ENCODE measurements around the gene GARNL3.

GARNL3 gene

GRCh38 chr9:127241354-127241753, 23.2 kb upstream of the GARNL3 start:
- DNase-seq, result no peak

GRCh38 chr9:127244609-127245601, 19.7 kb upstream of the GARNL3 start:
- peak; percentile 90 for DNase-seq

- no peak for DNase-seq
These were observed 18.9 kb upstream of the GARNL3 start for GRCh38 chr9:127245637-127246164.

GRCh38 chr9:127248241-127248640, 16.3 kb upstream of the GARNL3 start:
- no peak for DNase-seq

DNA sequence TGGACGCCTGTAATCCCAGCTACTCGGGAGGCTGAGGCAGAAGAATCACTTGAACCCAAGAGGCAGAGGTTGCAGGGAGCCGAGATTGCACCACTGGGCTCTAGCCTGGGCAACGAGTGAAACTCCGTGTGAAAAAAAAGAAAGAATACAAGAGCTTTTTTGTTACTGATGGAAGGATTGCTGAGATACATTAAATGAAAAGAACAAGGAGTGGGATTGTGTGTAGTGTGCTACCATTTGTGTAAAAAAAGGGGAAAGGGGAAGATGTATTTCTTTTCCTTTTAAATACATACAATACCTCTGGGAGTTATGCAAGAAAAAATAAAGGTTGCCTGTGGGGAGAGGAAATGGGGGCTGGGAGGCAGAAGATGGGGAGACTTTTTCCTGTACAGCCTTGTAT, 14.7 kb upstream of the GARNL3 start:
- no peak for DNase-seq

DNA sequence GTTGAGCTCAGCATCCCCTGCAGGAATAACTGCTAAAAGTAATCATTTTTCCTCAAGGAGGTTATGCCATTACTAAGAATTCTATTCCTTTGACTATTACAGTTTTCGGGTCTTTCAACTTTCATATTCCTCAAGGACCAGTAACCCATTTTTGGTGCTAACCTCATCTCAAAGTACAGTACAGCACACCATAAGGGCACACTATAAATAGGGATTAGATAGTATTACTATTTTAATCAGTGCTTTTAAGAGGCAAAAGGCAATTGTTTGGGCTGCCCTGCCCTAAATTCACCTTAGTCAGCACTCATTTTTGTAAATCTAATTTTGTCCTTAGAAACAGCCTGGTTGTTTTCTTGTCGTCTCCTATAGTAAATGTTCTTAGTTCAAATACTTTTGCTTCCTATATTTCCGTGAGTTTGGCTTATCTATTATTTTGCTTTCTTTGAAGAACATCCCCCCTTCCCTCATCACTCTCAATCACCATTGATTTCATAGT, 13.6 kb upstream of the GARNL3 start:
- no peak for DNase-seq

DNA sequence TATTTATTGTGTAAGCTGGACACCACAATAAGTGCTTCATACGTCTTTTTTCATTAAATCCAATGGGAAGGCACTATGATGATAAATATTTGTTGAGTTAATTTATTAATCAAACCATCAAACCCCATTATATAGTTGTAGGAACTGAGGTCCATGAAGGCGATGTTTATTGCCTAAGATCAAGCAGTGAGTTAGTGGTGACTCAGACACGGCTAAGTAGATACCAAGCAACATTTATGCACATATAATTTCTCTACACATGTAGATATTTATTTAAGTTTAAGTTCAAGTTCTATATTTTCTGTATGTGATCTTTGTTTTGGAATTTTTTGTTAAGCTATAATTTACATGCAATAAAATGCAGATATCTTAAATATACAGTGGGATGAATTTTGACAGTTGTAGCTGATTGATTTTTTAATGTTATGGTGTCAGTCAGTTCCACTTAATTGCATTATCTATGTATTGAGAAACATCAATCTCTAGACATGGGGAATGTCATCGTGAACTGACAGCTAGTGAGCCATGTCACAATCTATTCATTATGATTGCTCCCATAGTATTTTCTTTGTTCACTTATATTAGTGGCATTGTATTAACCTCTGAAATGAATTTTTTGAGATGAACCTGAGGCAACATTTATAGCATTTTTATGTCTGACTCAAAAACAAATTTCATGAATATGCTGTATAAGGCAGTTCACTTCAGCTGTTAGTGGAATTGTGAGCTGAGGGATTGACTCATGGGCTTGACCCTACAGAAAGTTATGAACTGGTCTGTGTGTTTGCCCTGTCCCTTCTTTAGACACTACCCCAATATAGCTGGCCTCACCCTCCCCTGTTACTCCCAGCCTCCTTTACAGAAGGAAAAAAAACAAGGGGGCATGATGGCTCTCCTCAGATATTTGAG, 11.9 kb upstream of the GARNL3 start:
- DNase-seq, result no peak

DNA sequence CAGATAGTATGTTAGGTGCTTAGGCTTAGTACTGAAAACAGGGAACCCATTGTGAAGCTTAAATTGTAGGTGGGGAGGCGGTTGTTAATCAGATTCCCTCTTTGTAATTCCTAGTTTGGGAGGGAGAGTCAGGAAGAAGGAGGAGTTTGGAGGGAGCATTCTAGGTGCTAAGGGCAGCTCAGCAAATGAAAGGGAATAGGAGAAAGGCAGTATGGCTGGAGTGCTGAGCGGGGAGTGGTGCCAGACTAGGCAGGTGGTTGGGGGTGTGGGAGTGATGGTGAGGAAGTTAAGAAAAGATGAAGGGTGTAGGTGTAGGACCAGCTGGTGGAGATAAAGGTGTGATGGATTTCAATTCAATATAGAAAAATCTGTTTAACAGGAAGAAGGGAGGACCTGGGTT, 11.1 kb upstream of the GARNL3 start:
- no peak for DNase-seq

- DNase-seq, result no peak
These were observed 8.9 kb upstream of the GARNL3 start for GRCh38 chr9:127255692-127256091.

DNA sequence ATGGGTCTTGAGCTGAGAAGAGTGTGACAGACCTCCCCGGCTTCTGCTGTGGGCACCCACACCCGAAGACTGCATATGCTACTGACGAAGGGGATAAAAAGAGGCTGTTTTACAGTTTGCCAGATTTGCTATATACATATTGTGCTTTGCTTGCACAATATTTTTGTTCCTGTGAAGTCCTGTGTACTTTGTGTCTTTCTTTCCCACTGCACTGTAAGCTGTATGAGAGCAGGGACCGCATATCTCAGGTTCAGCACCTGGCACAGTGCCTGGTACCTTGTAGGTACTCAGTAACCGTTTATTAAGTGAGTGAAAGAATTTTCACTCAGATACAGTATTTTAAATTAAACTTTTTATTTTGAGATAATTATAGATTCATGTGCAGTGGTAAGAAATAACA, 8.2 kb upstream of the GARNL3 start:
- no peak for DNase-seq

GRCh38 chr9:127258606-127259471, 5.7 kb upstream of the GARNL3 start:
- DNase-seq, result no peak

DNA sequence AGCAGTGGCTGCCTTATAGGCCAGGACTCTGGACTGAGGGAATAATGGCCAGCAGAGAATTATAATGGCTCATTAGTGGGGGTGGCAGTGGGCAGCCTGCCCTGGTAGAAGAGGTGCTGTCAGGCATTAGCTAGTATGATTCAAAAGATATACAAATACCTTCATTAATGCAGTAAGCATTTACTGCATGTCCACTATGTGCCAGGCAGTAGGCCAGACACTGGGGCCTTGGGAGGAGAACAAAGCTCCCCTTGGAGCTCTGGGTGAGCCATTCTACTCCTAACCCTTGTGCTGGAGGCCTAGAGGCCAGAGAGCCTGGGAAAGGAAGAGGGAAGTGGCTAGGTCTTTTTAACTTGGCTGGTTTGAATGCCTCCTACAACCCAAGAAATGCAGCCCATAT, 2.0 kb upstream of the GARNL3 start:
- no peak for DNase-seq

- DNase-seq, result no peak
These were observed 1.3 kb upstream of the GARNL3 start for GRCh38 chr9:127263237-127263636.

GRCh38 chr9:127263664-127264063, 910 bp upstream of the GARNL3 start:
- DNase-seq, result no peak

- DNase-seq, result no peak
These were observed 3.4 kb downstream of the GARNL3 start for GRCh38 chr9:127267793-127268525.

- no peak for DNase-seq
These were observed 4.9 kb downstream of the GARNL3 start for GRCh38 chr9:127269449-127269848.

DNA sequence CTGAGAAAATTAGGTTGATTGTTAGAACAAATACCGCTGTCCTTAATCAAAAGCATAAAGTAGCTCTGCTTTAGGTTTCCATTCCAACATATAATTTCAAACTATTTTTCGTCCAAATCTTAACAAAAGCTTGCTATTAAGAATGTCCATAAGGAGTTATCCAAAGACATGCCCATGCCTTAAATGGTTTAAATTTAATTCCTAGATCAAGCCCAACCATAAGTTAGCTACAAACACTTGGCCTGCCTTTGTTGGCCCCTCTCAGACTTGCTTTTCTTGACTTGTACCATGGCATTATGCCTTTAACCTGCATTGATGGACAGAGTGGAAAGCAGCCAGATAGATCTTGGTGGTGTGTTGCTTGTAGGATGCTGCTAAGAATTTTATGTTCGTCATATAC, 8.8 kb downstream of the GARNL3 start:
- DNase-seq, result no peak

GRCh38 chr9:127277099-127277498, 12.5 kb downstream of the GARNL3 start:
- no peak for DNase-seq

DNA sequence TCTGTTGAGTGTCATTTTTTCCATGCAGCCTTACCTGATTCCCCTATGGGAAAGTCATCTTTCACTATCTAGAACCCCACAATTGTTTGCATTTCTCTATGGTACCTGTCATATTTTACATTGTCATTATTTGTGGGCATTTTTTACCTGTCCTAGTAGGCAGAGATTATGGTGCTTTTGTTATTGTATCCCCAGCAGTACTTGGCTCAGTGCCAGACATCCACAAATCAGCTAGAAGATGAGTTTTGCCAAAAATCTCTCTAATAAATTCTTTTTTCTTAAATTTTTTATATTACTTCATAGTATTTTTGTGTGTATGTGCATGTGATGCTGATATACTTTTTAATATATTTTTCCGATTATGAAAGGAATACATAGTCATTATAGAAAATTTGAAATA, 13.2 kb downstream of the GARNL3 start:
- DNase-seq, result no peak

DNA sequence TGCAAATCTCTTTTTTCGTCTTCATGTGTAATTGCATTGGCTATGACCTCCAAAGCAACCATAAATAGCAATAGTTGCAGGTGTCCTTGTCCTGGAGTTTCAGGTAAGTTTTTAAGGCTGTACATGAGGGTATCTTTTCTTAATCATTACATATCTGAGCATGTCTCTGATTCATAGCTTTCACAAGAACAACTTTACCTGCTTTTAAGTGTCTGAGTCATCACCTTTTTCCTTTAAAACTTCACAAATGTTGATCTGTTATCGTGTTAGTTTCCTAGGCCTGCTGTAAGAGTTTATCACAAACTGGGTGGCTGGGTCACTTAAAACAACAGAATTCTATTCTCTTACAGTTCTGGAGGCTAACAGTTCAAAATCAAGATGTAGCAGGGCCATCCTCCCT, 13.8 kb downstream of the GARNL3 start:
- DNase-seq, result no peak

DNA sequence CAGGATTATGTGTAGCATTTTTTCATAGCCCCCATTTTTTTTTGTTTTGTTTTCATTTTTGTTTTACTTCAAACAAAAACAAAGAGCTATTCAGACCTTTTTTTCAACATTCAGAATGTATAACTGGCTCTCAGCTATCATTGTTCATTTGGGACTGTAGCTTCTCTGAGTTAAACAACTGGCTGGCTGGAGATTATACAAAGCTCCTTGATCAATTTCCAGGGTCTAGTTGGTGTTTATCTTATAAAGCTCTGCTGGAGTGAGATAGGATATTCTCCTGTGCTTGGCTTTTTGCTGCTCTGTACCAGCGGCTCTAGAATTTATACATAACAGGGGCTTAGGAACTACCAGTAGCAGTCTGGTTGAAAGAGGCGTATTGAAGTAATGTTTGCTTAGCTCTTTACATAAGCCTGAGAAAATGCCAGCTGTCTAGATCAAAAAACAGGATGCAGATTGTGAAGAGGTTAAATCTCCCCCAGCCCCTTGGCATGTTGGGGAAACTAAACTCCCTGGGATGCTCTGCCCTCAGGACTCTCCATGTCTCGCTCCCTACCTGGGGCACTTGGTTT, 15.2 kb downstream of the GARNL3 start:
- DNase-seq, result no peak
